GM12878 (cell line): ENCODE measurements around the gene SLC2A4RG. TPM values are rescaled to one million over a fixed set of nuclear protein-coding genes. Genes with fewer than 3 reads are reported as not detected.

Source experiments
- ATAC-seq: fragments of 200-7000 bp; cut with Tn5 transposase; 3 replicates; pipeline ENCODE4 v1.9.1; 2020; ENCODE audit warnings: mild to moderate bottlenecking, moderate library complexity
- BruUV-seq: library from RNA; stranded (reverse); fragments of 400-500 nt; replicated peaks from 2 replicates; lab custom pipeline; 2021; lab: Mats Ljungman, UMichigan
- CTCF ChIA-PET: fragments of 300-600 bp; sonication (Branson Sonifier 250); formaldehyde crosslinking; extraction: SDS; loops from one replicate; lab custom pipeline; 2021; ENCODE audit warnings: inconsistent platforms; lab: Yijun Ruan, JAX
- POLR2A ChIA-PET: fragments of 350-600 bp; formaldehyde crosslinking; extraction: SDS; loops from one replicate; lab custom pipeline; 2021; ENCODE audit warnings: inconsistent platforms; lab: Charles Lee
- RAD21 ChIA-PET: fragments of 300-600 bp; sonication (Branson Sonifier 250); formaldehyde crosslinking; loops from one replicate; lab custom pipeline; 2023; ENCODE audit warnings: antibody characterized with exemption; ENCODE audit not compliant: unreplicated experiment; lab: Charles Lee
- SMC1A ChIA-PET: fragments of 300-600 bp; sonication (Branson Sonifier 250); formaldehyde crosslinking; loops from one replicate; lab custom pipeline; 2023; ENCODE audit not compliant: unreplicated experiment, uncharacterized antibody; lab: Charles Lee
- DNase-seq: peaks from one replicate; pipeline ENCODE4 v3.0.0-alpha.2; 2011; ENCODE audit warnings: low read depth, low spot score
- FAIRE-seq: peaks from 3 replicates; lab custom pipeline; 2011; peaks lifted over from hg19 to GRCh38; lab: Jason Lieb, UNC
- H2AFZ ChIP-seq: 2 replicates; pipeline ENCODE4 v1.6.0; 2011; ENCODE audit warnings: low read depth, low read length, control low read depth; ENCODE audit not compliant: control insufficient read depth
- H3K27ac ChIP-seq: 2 replicates; pipeline ENCODE4 v1.5.1; 2011; ENCODE audit warnings: control low read depth; ENCODE audit not compliant: control insufficient read depth, insufficient read depth
- H3K27me3 ChIP-seq, 2 experiments: replicated peaks in 1 of 2; 2 replicates each; pipeline versions ENCODE4 v1.6.0 to v1.6.1; 2011; ENCODE audit warnings: low read length in 1 of 2; ENCODE audit not compliant: control insufficient read depth in 2 of 2, insufficient read depth in 2 of 2
- H3K36me3 ChIP-seq, 2 experiments: 2 replicates each; pipeline ENCODE4 v1.5.1; 2011; ENCODE audit warnings: low read length in 1 of 2; ENCODE audit not compliant: control insufficient read depth in 2 of 2, insufficient read depth in 2 of 2
- H3K4me1 ChIP-seq: 2 replicates; pipeline ENCODE4 v1.6.1; 2011; ENCODE audit warnings: mild to moderate bottlenecking, low read length, moderate library complexity, mixed read lengths; ENCODE audit not compliant: control insufficient read depth, insufficient read depth
- H3K4me2 ChIP-seq: 2 replicates; pipeline ENCODE4 v1.6.0; 2011; ENCODE audit warnings: control low read depth; ENCODE audit not compliant: control insufficient read depth, insufficient read depth
- H3K4me3 ChIP-seq: fragments of 200-600 bp; sonication (generic); 2 replicates; pipeline ENCODE4 v1.5.1; 2016
- H3K79me2 ChIP-seq: 2 replicates; pipeline ENCODE4 v1.6.0; 2011; ENCODE audit warnings: low read length; ENCODE audit not compliant: control insufficient read depth, insufficient read depth
- H3K9ac ChIP-seq: 2 replicates; pipeline ENCODE4 v1.8.0; 2011; ENCODE audit warnings: low read length, control low read depth, mixed read lengths; ENCODE audit not compliant: control insufficient read depth, insufficient read depth
- H3K9me3 ChIP-seq: replicated peaks from 3 replicates; pipeline ENCODE4 v1.5.1; 2011; ENCODE audit warnings: mild to moderate bottlenecking, low read length; ENCODE audit not compliant: control insufficient read depth, insufficient read depth
- H4K20me1 ChIP-seq: 2 replicates; pipeline ENCODE4 v1.6.0; 2011; ENCODE audit not compliant: control insufficient read depth, insufficient read depth
- BACH1 ChIP-seq: fragments of 450-650 bp; IDR thresholded peaks from 2 replicates; pipeline ENCODE4 v1.6.1; 2017; ENCODE audit warnings: mild to moderate bottlenecking, borderline replicate concordance
- BHLHE40 ChIP-seq, 2 experiments: fragments of 450-650 bp in 1 of 2; IDR thresholded peaks; 2 replicates each; pipeline ENCODE4 v1.6.1; 2011 to 2017; ENCODE audit warnings: low read depth in 2 of 2, borderline replicate concordance in 1 of 2, improper control_type of control experiment in 1 of 2, low read length in 1 of 2, mild to moderate bottlenecking in 1 of 2
- CHD2 ChIP-seq: IDR thresholded peaks from 2 replicates; pipeline ENCODE4 v1.6.1; 2011; ENCODE audit warnings: low read depth, low read length, improper control_type of control experiment, borderline replicate concordance
- CREM ChIP-seq: IDR thresholded peaks from 2 replicates; pipeline ENCODE4 v1.6.1; 2014; ENCODE audit warnings: antibody characterized with exemption, low read depth
- EGR1 ChIP-seq, 2 experiments: IDR thresholded peaks; 1 replicate in 1 of 2; 2 replicates in 1 of 2; pipeline ENCODE4 v1.6.1; 2011 to 2012; ENCODE audit warnings: low read depth in 2 of 2, low read length in 2 of 2, borderline replicate concordance in 1 of 2, mild to moderate bottlenecking in 1 of 2, moderate library complexity in 1 of 2
- JUNB ChIP-seq: IDR thresholded peaks from 2 replicates; pipeline ENCODE4 v1.6.1; 2016; ENCODE audit warnings: antibody characterized with exemption, mild to moderate bottlenecking
- LARP7 ChIP-seq: fragments of 450-650 bp; IDR thresholded peaks from 2 replicates; pipeline ENCODE4 v1.6.1; 2017; ENCODE audit warnings: mild to moderate bottlenecking
- MTA2 ChIP-seq: fragments of 450-650 bp; IDR thresholded peaks from 2 replicates; pipeline ENCODE4 v1.6.1; 2016; ENCODE audit warnings: low read depth, mild to moderate bottlenecking, moderate library complexity
- NKRF ChIP-seq: fragments of 450-650 bp; conservative IDR thresholded peaks from 2 replicates; pipeline ENCODE4 v1.6.1; 2017; ENCODE audit warnings: mild to moderate bottlenecking, moderate library complexity
- RAD51 ChIP-seq: fragments of 450-650 bp; IDR thresholded peaks from 2 replicates; pipeline ENCODE4 v1.6.1; 2016; ENCODE audit warnings: moderate library complexity, mild to moderate bottlenecking, inconsistent platforms
- TCF3 ChIP-seq: IDR thresholded peaks from 2 replicates; pipeline ENCODE4 v1.6.1; 2012; ENCODE audit warnings: low read depth, mild to moderate bottlenecking, low read length, borderline replicate concordance; ENCODE audit not compliant: insufficient read depth
- ZNF592 ChIP-seq: fragments of 450-650 bp; IDR thresholded peaks from 2 replicates; pipeline ENCODE4 v1.6.1; 2017; ENCODE audit warnings: mild to moderate bottlenecking, moderate library complexity
- WGBS: methylation state at CpG from one replicate; pipeline ENCODE4 v1.1.6; 2016; ENCODE audit warnings: low lambda C conversion rate; ENCODE audit not compliant: insufficient replicate concordance, insufficient coverage; ENCODE audit errors: missing lambda C conversion rate; 5-methylcytosine and 5-hydroxymethylcytosine counted together
- in situ Hi-C: fragments of 300-500 bp; cut with MboI; formaldehyde crosslinking; loops from 9 replicates; pipeline ENCODE4 v1.14.3; 2018; ENCODE audit warnings: mixed read lengths
- intact Hi-C: fragments of 100-400 bp; cut with micrococcal nuclease; formaldehyde crosslinking; loops from one replicate; pipeline ENCODE4 v1.14.2; 2022; ENCODE audit not compliant: unreplicated experiment
- polyA plus RNA-seq, 11 experiments: library from polyadenylated mRNA; depleted of rRNA in 4 of 11; unstranded in 6 of 11; stranded (reverse) in 5 of 11; fragments of >200 nt; fragmentation: Nextera tagmentation in 4 of 11; fragmentation: Illumina TruSeq in 1 of 11; extraction: Ambion mirVana in 4 of 11; extraction: Trizol in 1 of 11; gene quantifications; 1 replicate in 1 of 11; 2 replicates in 10 of 11; pipeline versions ENCODE4 v1.2.1 to v1.2.3, GENCODE V29; 2011 to 2016; ENCODE audit warnings: inconsistent platforms in 2 of 11, missing spikeins in 2 of 11, low read depth in 1 of 11
- total RNA-seq, 4 experiments: library from RNA; depleted of rRNA in 3 of 4; stranded (reverse); fragments of >200 nt in 3 of 4; fragmentation: Illumina TruSeq in 1 of 4; extraction: Trizol in 1 of 4; gene quantifications; 2 replicates each; pipeline versions ENCODE4 v1.2.1 to v1.2.3, GENCODE V29; 2013 to 2021
- TF ChIP-seq, protein P1 (sequence below): IDR thresholded peaks from 2 replicates; pipeline ENCODE4 v1.6.1; 2011; ENCODE audit warnings: borderline replicate concordance, low read depth, mild to moderate bottlenecking, moderate library complexity, mixed read lengths, low read length; ENCODE audit not compliant: insufficient read depth; ENCODE audit errors: extremely low read length

The SLC2A4RG gene
- total and polyA plus RNA-seq, 10 of the 15 experiments (the other 5 are each of a cell fraction or from before 2014, with no cell fraction given), result 0.34 to 65.9 (median 13.3) TPM

- in situ Hi-C loops, result no loop called here
- Histone ChIP-seq H4K20me1 (no peaks in the 10 kb centered on the region), H3K9ac (peak within 1 kb of the TSS; percentile 81), H3K4me1 (peaks cover 41% of the 10 kb centered on the region), H3K4me2 (peak within 1 kb of the TSS; percentile 93), H3K9me3 (no peaks in the 10 kb centered on the region), H3K27ac (peak within 1 kb of the TSS; percentile 94), H2AFZ (peak within 1 kb of the TSS; percentile 34; the same call in 1 of the 2 replicates), H3K4me3 (peak within 1 kb of the TSS; percentile 84), H3K79me2 (peaks cover 32% of the 10 kb centered on the region), H3K27me3 (no peaks in the 10 kb centered on the region), H3K36me3 (peaks cover 8 to 24% of the 10 kb centered on the region in 2 experiments; a peak in 3 of 4 replicates)
- peak; percentile 62 for ATAC-seq
- no TSS peak for BruUV-seq
- WGBS, result 38% methylated on average over 31 of the region's 31 CpGs
- CTCF ChIA-PET, result interaction anchor here (0.6 to 2.9 kb wide), 8 partner anchors 13 to 198 kb away, joined by 3 to 28 read pairs (median 4); partner anchors contain the start of genes ARFRP1, RTEL1, TPD52L2 and ZGPAT
- POLR2A ChIA-PET, result interaction anchor here (0.6 to 2.1 kb wide), 6 partner anchors 8 to 129 kb away, joined by 3 to 6 read pairs (median 4); partner anchors contain the start of genes ARFRP1, TPD52L2 and ZGPAT
- RAD21 ChIA-PET, result interaction anchor here (0.9 to 4.2 kb wide), 8 partner anchors 8 to 199 kb away, joined by 3 to 32 read pairs (median 5); partner anchors contain the start of genes ARFRP1, PTK6, RTEL1 and TPD52L2
- intact Hi-C loops, result loop anchor here (2.0 kb wide), 2 partner anchors 29 to 129 kb away; partner anchors contain the start of genes ARFRP1 and TPD52L2
- SMC1A ChIA-PET, result interaction anchor here (0.8 to 1.7 kb wide), 7 partner anchors 8 to 93 kb away, joined by 3 to 14 read pairs (median 3); partner anchors contain the start of genes ARFRP1 and ZGPAT
- no peak for DNase-seq
- FAIRE-seq, result peak; percentile 92
- 0 out of 2 replicates have a peak, but pooled peaks have one; percentile 30 for TF ChIP-seq MTA2
- no peak; the same call in 1 of the 2 replicates for TF ChIP-seq RAD51
- 0 out of 2 replicates have a peak, but pooled peaks have one; percentile 27 for TF ChIP-seq CREM
- TF ChIP-seq ZNF592, result no peak
- peak in 1 of 2 experiments; percentile 67; a peak in 2 of 4 replicates for TF ChIP-seq BHLHE40 (IDR thresholded peaks at IDR 0.05; ENCODE audit: borderline replicate concordance in 1 of 2, low read depth in 2 of 2, low read length in 1 of 2)
- TF ChIP-seq, protein P1, sequence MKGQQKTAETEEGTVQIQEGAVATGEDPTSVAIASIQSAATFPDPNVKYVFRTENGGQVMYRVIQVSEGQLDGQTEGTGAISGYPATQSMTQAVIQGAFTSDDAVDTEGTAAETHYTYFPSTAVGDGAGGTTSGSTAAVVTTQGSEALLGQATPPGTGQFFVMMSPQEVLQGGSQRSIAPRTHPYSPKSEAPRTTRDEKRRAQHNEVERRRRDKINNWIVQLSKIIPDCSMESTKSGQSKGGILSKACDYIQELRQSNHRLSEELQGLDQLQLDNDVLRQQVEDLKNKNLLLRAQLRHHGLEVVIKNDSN, result peak; percentile 77
- 0 out of 3 replicates have a peak, but pooled peaks of 1 of the 2 experiments have one; percentile 18 for TF ChIP-seq EGR1 (IDR thresholded peaks at IDR 0.05; ENCODE audit: borderline replicate concordance in 1 of 2, low read depth in 2 of 2, low read length in 2 of 2)
- TF ChIP-seq CHD2, result no peak
- TF ChIP-seq BACH1, result 0 out of 2 replicates have a peak, but pooled peaks have one; percentile 16
- 0 out of 2 replicates have a peak, but pooled peaks have one; percentile 24 for TF ChIP-seq NKRF
- peak; percentile 50; the same call in 1 of the 2 replicates for TF ChIP-seq TCF3
- TF ChIP-seq JUNB, result no peak
- peak; percentile 67; the same call in 1 of the 2 replicates for TF ChIP-seq LARP7
Measured at GRCh38 chr20:63735859-63736718, 3.5 kb upstream of the SLC2A4RG start, which contains the start of gene LIME1. Gene LIME1, plus strand, starts transcription at chr20:63736664. Its CDS starts 886 bp downstream, at chr20:63737550.
